Fibroblast of lung (primary cell): ENCODE data around the gene ATRNL1. TPM values are rescaled to one million over a fixed set of nuclear protein-coding genes. Genes with fewer than 3 reads are reported as not detected.

Experiments
- DNase-seq, 2 donors: peaks; one replicate each; pipeline versions ENCODE4 v3.0.0 to v3.0.0-alpha.2; 2010; ENCODE audit warnings: low read depth in 2 of 2
- H2AFZ ChIP-seq: 2 replicates; pipeline ENCODE4 v1.5.1; 2012; ENCODE audit warnings: low read length, control low read depth, inconsistent platforms
- H3K27ac ChIP-seq: 2 replicates; pipeline ENCODE4 v1.5.1; 2011; ENCODE audit warnings: low read length, control low read depth; ENCODE audit not compliant: insufficient read depth
- H3K27me3 ChIP-seq: 2 replicates; pipeline ENCODE4 v1.5.1; 2011; ENCODE audit warnings: mild to moderate bottlenecking, low read length; ENCODE audit not compliant: control insufficient read depth, insufficient read depth
- H3K36me3 ChIP-seq: 2 replicates; pipeline ENCODE4 v1.5.1; 2011; ENCODE audit warnings: low read length; ENCODE audit not compliant: control insufficient read depth, insufficient read depth
- H3K4me1 ChIP-seq: 2 replicates; pipeline ENCODE4 v1.5.1; 2011; ENCODE audit warnings: low read length; ENCODE audit not compliant: control insufficient read depth, insufficient read depth; ENCODE audit errors: extremely low read depth
- H3K4me2 ChIP-seq: 2 replicates; pipeline ENCODE4 v1.5.1; 2011; ENCODE audit warnings: low read length, control low read depth; ENCODE audit not compliant: insufficient read depth; ENCODE audit errors: extremely low read depth
- H3K4me3 ChIP-seq, 4 experiments: fragments of 200-600 bp in 1 of 4; sonication (generic) in 1 of 4; replicated peaks in 1 of 4; 2 replicates each; pipeline ENCODE4 v1.5.1; 2011 to 2016; ENCODE audit warnings: low read length in 4 of 4, low read depth in 3 of 4, mild to moderate bottlenecking in 3 of 4, control low read depth in 2 of 4, inconsistent platforms in 1 of 4, mixed read lengths in 1 of 4; ENCODE audit not compliant: insufficient read depth in 1 of 4; ENCODE audit errors: control extremely low read depth in 1 of 4
- H3K79me2 ChIP-seq: 2 replicates; pipeline ENCODE4 v1.5.1; 2012; ENCODE audit warnings: mild to moderate bottlenecking, low read length, inconsistent platforms; ENCODE audit not compliant: control insufficient read depth, insufficient read depth
- H3K9ac ChIP-seq: 2 replicates; pipeline ENCODE4 v1.5.1; 2011; ENCODE audit warnings: mild to moderate bottlenecking, low read length, control low read depth; ENCODE audit not compliant: insufficient read depth
- H3K9me3 ChIP-seq: 2 replicates; pipeline ENCODE4 v1.5.1; 2012; ENCODE audit warnings: low read depth, low read length; ENCODE audit not compliant: control insufficient read depth, insufficient read depth
- H4K20me1 ChIP-seq: 2 replicates; pipeline ENCODE4 v1.5.1; 2011; ENCODE audit warnings: low read length; ENCODE audit not compliant: control insufficient read depth, insufficient read depth; ENCODE audit errors: extremely low read depth
- CTCF ChIP-seq, 2 donors: IDR thresholded peaks in 1 of 2; conservative IDR thresholded peaks in 1 of 2; 1 replicate in 1 of 2; 2 replicates in 1 of 2; pipeline ENCODE4 v1.5.1; 2011 to 2012; ENCODE audit warnings: low read length in 2 of 2, control low read depth in 1 of 2, inconsistent platforms in 1 of 2, low read depth in 1 of 2, mild to moderate bottlenecking in 1 of 2
- EZH2 ChIP-seq: IDR thresholded peaks from 2 replicates; pipeline ENCODE4 v1.5.1; 2012; ENCODE audit warnings: low read length, control low read depth, mild to moderate bottlenecking; ENCODE audit errors: missing control alignments
- polyA plus RNA-seq, 2 donors: library from polyadenylated mRNA; depleted of rRNA in 1 of 2; stranded (reverse) in 1 of 2; unstranded in 1 of 2; fragments of >200 nt; gene quantifications; 2 replicates each; pipeline ENCODE4 v1.2.1, GENCODE V29; 2011 to 2012; ENCODE audit warnings: missing spikeins in 1 of 2
- total RNA-seq: library from RNA; depleted of rRNA; stranded (reverse); fragments of >200 nt; gene quantifications from 2 replicates; pipeline ENCODE4 v1.2.1, GENCODE V29; 2014

ATRNL1 gene
- total and polyA plus RNA-seq, 2 donors (not counting 1 experiment from before 2014, with no cell fraction given) = 0.33 TPM

GRCh38 chr10:115727129-115727528, 634.0 kb downstream of the ATRNL1 start:
- no peaks in the 10 kb centered on the region for H3K4me1 ChIP-seq
- no peaks in the 10 kb centered on the region for H4K20me1 ChIP-seq
- H2AFZ ChIP-seq = no peak overlapping the region
- no peak overlapping the region for H3K4me2 ChIP-seq
- H3K4me3 ChIP-seq = no peak overlapping the region
- H3K9me3 ChIP-seq = no peaks in the 10 kb centered on the region
- TF ChIP-seq EZH2 (no peak), CTCF (conservative IDR thresholded peaks at IDR 0.05 in 1 of 2, IDR thresholded peaks at IDR 0.05 in 1 of 2; ENCODE audit: low read depth in 1 of 2, low read length in 2 of 2) (no peak)
- no peaks in the 10 kb centered on the region for H3K36me3 ChIP-seq
- no peak overlapping the region for H3K9ac ChIP-seq
- no peak for DNase-seq
- H3K27me3 ChIP-seq = no peaks in the 10 kb centered on the region
- H3K27ac ChIP-seq = no peak overlapping the region
- no peaks in the 10 kb centered on the region for H3K79me2 ChIP-seq

GRCh38 chr10:115744089-115744488, 650.9 kb downstream of the ATRNL1 start:
- Histone ChIP-seq H3K9ac (no peak overlapping the region), H3K4me3 (no peak overlapping the region), H3K27ac (no peak overlapping the region), H2AFZ (no peak overlapping the region), H3K79me2 (no peaks in the 10 kb centered on the region), H3K4me2 (no peak overlapping the region), H3K4me1 (no peaks in the 10 kb centered on the region), H3K9me3 (no peaks in the 10 kb centered on the region), H3K27me3 (no peaks in the 10 kb centered on the region), H3K36me3 (no peaks in the 10 kb centered on the region), H4K20me1 (no peaks in the 10 kb centered on the region)
- TF ChIP-seq EZH2 (no peak), CTCF (conservative IDR thresholded peaks at IDR 0.05 in 1 of 2, IDR thresholded peaks at IDR 0.05 in 1 of 2; ENCODE audit: low read depth in 1 of 2, low read length in 2 of 2) (no peak)
- DNase-seq = no peak

- H4K20me1 ChIP-seq = no peaks in the 10 kb centered on the region
- no peak overlapping the region for H3K27ac ChIP-seq
- no peaks in the 10 kb centered on the region for H3K36me3 ChIP-seq
- H2AFZ ChIP-seq = no peak overlapping the region
- no peak overlapping the region for H3K9ac ChIP-seq
- DNase-seq = no peak
- H3K4me2 ChIP-seq = no peak overlapping the region
- H3K27me3 ChIP-seq = no peaks in the 10 kb centered on the region
- no peaks in the 10 kb centered on the region for H3K79me2 ChIP-seq
- TF ChIP-seq CTCF (conservative IDR thresholded peaks at IDR 0.05 in 1 of 2, IDR thresholded peaks at IDR 0.05 in 1 of 2; ENCODE audit: low read depth in 1 of 2, low read length in 2 of 2) (no peak), EZH2 (no peak)
- no peak overlapping the region for H3K4me3 ChIP-seq
- H3K9me3 ChIP-seq = no peaks in the 10 kb centered on the region
- no peaks in the 10 kb centered on the region for H3K4me1 ChIP-seq
Observed at GRCh38 chr10:115745943-115746342, 652.8 kb downstream of the ATRNL1 start.
